Heart left ventricle (tissue), 16 donors: ENCODE measurements around the gene EPB41L2. TPM values are rescaled to one million over a fixed set of nuclear protein-coding genes. Genes with fewer than 3 reads are reported as not detected.

Source experiments
- ATAC-seq, 4 donors: fragments of 200-7000 bp; cut with Tn5 transposase; one replicate each; pipeline ENCODE4 v1.9.1; 2020 to 2022; ENCODE audit warnings: moderate library complexity in 4 of 4, mild to moderate bottlenecking in 3 of 4, moderate number of reproducible peaks in 1 of 4
- DNase-seq, 5 donors: peaks; one replicate each; pipeline ENCODE4 v3.0.0-alpha.2; 2020
- H3K27ac ChIP-seq, 12 donors: fragments of 200-600 bp; sonication (generic) in 4 of 12; one replicate each; pipeline versions ENCODE4 v1.5.0 to v1.8.0; 2016 to 2022; ENCODE audit warnings: mild to moderate bottlenecking in 2 of 12
- H3K27me3 ChIP-seq, 9 donors: fragments of 200-600 bp; sonication (generic) in 2 of 9; one replicate each; pipeline versions ENCODE4 v1.5.1 to v1.8.0; 2016 to 2022; ENCODE audit warnings: mild to moderate bottlenecking in 3 of 9
- H3K36me3 ChIP-seq, 9 donors: fragments of 200-600 bp; sonication (generic) in 2 of 9; one replicate each; pipeline versions ENCODE4 v1.5.0 to v1.8.0; 2018 to 2022; ENCODE audit warnings: mild to moderate bottlenecking in 2 of 9
- H3K4me1 ChIP-seq, 12 donors: fragments of 200-600 bp; sonication (generic) in 4 of 12; one replicate each; pipeline versions ENCODE4 v1.5.0 to v1.8.0; 2016 to 2022; ENCODE audit warnings: mild to moderate bottlenecking in 3 of 12
- H3K4me3 ChIP-seq, 12 donors: fragments of 200-600 bp; sonication (generic) in 4 of 12; one replicate each; pipeline versions ENCODE4 v1.5.0 to v1.8.0; 2017 to 2022; ENCODE audit warnings: mild to moderate bottlenecking in 9 of 12, moderate library complexity in 4 of 12
- H3K9me3 ChIP-seq, 12 donors: fragments of 200-600 bp; sonication (generic) in 4 of 12; one replicate each; pipeline versions ENCODE4 v1.5.0 to v1.8.0; 2016 to 2022; ENCODE audit warnings: mild to moderate bottlenecking in 1 of 12
- CTCF ChIP-seq, 12 donors: fragments of 200-600 bp; sonication (generic) in 4 of 12; IDR thresholded peaks; one replicate each; pipeline versions ENCODE4 v1.5.0 to v1.8.0; 2018 to 2022; ENCODE audit warnings: antibody characterized with exemption in 12 of 12, mild to moderate bottlenecking in 5 of 12
- POLR2A ChIP-seq, 2 donors: fragments of 450-650 bp; IDR thresholded peaks; one replicate each; pipeline ENCODE4 v1.6.1; 2017; ENCODE audit warnings: antibody characterized with exemption in 2 of 2, mild to moderate bottlenecking in 2 of 2, moderate library complexity in 2 of 2
- WGBS, 4 donors: extraction: QIAGEN DNeasy Blood & Tissue Kit in 2 of 4; methylation state at CpG; one replicate each; pipeline versions ENCODE4 v1.1.5 to v1.1.7; 2013 to 2018; 5-methylcytosine and 5-hydroxymethylcytosine counted together
- intact Hi-C, 10 donors: fragments of 100-400 bp; cut with DNase I; formaldehyde crosslinking; loops; one replicate each; pipeline versions ENCODE4 v1.11.1 to v1.14.2; 2022
- polyA plus RNA-seq, 2 donors: library from polyadenylated mRNA; stranded (reverse); fragments of 200-250 nt; gene quantifications; one replicate each; pipeline ENCODE4 v1.2.3, GENCODE V29; 2013
- total RNA-seq, 9 donors: library from RNA; depleted of rRNA in 2 of 9; stranded (reverse); fragments of >200 nt in 2 of 9; fragmentation: NEBNext Ultra II Directional in 3 of 9; extraction: Animal tissue kit (Norgen Biotek cat#: 25700) in 3 of 9; gene quantifications; one replicate each; pipeline versions ENCODE4 v1.1.0 to v1.2.4, GENCODE V29; 2016 to 2023
- donor health status: ischemic (EF 13 %, LVEDD 7.1; RV severe dilation, severe dysfunction).
- donor health status: healthy with polysubstance abuse.
- donor health status: DM: no; HTN: yes; CAD: no.
- donor health status: DM: no; HTN: no; CAD: no.
- donor health status: ischemic (EF 25% LVEDD 6.9; RV normal size, moderate dysfunction).
- donor health status: ischemic (EF 25% LVEDD 5.7; RV mildly dilated, moderate dysfunction).
- donor health status: healthy.
- donor health status: DM: yes; HTN: yes; CAD: no.
- donor health status: ischemic (EF 35%, LVEDD 5.7; RV mildly dilated, moderate dysfunction).
- donor health status: nonischemic (EF 11% LVEDD 7.7; RV severe dilation, severe dysfunction).
- donor health status: DM: yes; HTN: yes; CAD: no.
- donor health status: PGD.
- donor health status: ischemic (EF 29% LVEDD 5.4; RV normal size, mild dysfunction).
- donor health status: nonischemic (EF 23%, LVEDD 6.1; RV moderate dilation, normal function).

Gene EPB41L2
- total and polyA plus RNA-seq, 11 donors, result 21.3 to 115 (median 51.9) TPM

- Histone ChIP-seq H3K27me3 (no peaks in the 10 kb centered on the region), H3K4me3 (no peak overlapping the region), H3K36me3 (peaks cover 0 to 18% (median 3%) of the 10 kb centered on the region in 9 donors), H3K4me1 (peaks cover 0 to 10% (median 0%) of the 10 kb centered on the region in 12 donors), H3K9me3 (no peaks in the 10 kb centered on the region), H3K27ac (no peak overlapping the region)
- no peak for ATAC-seq
- TF ChIP-seq CTCF (IDR thresholded peaks at IDR 0.05) (no peak), POLR2A (IDR thresholded peaks at IDR 0.05) (no peak)
- no peak for DNase-seq
- 92 to 95% (median 93%) methylated on average over 5 of the region's 5 CpGs for WGBS, 4 donors
- intact Hi-C loops, result no loop called here
These were observed 228.4 kb downstream of the EPB41L2 start for GRCh38 chr6:130834482-130835251.

GRCh38 chr6:130833569-130833968 is 229.5 kb downstream of the EPB41L2 start:
- Histone ChIP-seq H3K27me3 (no peaks in the 10 kb centered on the region), H3K4me1 (peaks cover 0 to 5% (median 0%) of the 10 kb centered on the region in 12 donors), H3K4me3 (no peak overlapping the region), H3K9me3 (no peaks in the 10 kb centered on the region), H3K27ac (no peak overlapping the region), H3K36me3 (peaks cover 0 to 8% (median 0%) of the 10 kb centered on the region in 9 donors)
- intact Hi-C loops, result no loop called here
- TF ChIP-seq CTCF (IDR thresholded peaks at IDR 0.05) (no peak), POLR2A (IDR thresholded peaks at IDR 0.05) (no peak)
- ATAC-seq (no peak), DNase-seq (no peak)
- 46 to 85% (median 72%) methylated on average over 1 of the region's 1 CpG for WGBS, 4 donors

- intact Hi-C loops, result no loop called here
These were observed 231.4 kb downstream of the EPB41L2 start for GRCh38 chr6:130831607-130832006.

More at GRCh38 chr6:130831607-130832006, 231.4 kb downstream of the EPB41L2 start:
- no peaks in the 10 kb centered on the region for H3K27me3 ChIP-seq
- no peaks in the 10 kb centered on the region for H3K4me1 ChIP-seq
- H3K4me3 ChIP-seq, result no peak overlapping the region
- ATAC-seq (no peak), DNase-seq (no peak)
- H3K9me3 ChIP-seq, result no peaks in the 10 kb centered on the region
- H3K27ac ChIP-seq, result no peak overlapping the region
- 89 to 93% (median 89%) methylated on average over 5 of the region's 5 CpGs for WGBS, 4 donors
- H3K36me3 ChIP-seq, result no peaks in the 10 kb centered on the region
- no peak for TF ChIP-seq CTCF (IDR thresholded peaks at IDR 0.05)
- TF ChIP-seq POLR2A (IDR thresholded peaks at IDR 0.05), result no peak
